Testis (tissue), 3 donors: ENCODE measurements around the gene CALML6. TPM values are rescaled to one million over a fixed set of nuclear protein-coding genes. Genes with fewer than 3 reads are reported as not detected.
"Not testable (repeated sequence)": the region's sequence is repeated elsewhere in the genome, so short reads cannot be mapped to it uniquely, and the experiment has no call there.

Source experiments
- DNase-seq: peaks from one replicate; pipeline ENCODE4 v3.0.0-alpha.2; 2019
- H3K27ac ChIP-seq, 2 donors: fragments of 200-600 bp; sonication (generic); one replicate each; pipeline ENCODE4 v1.5.1; 2019
- H3K27me3 ChIP-seq: fragments of 200-600 bp; sonication (generic); one replicate; pipeline ENCODE4 v1.5.1; 2019
- H3K36me3 ChIP-seq: fragments of 200-600 bp; sonication (generic); one replicate; pipeline ENCODE4 v1.5.1; 2017; ENCODE audit warnings: low read depth; ENCODE audit errors: missing control alignments
- H3K4me1 ChIP-seq: fragments of 200-600 bp; sonication (generic); one replicate; pipeline ENCODE4 v1.5.1; 2019
- H3K4me3 ChIP-seq, 2 donors: fragments of 200-600 bp; sonication (generic); one replicate each; pipeline ENCODE4 v1.5.1; 2017 to 2019
- H3K9me3 ChIP-seq: fragments of 200-600 bp; sonication (generic); one replicate; pipeline ENCODE4 v1.5.1; 2017
- POLR2A ChIP-seq: fragments of 450-650 bp; IDR thresholded peaks from one replicate; pipeline ENCODE4 v1.6.1; 2017; ENCODE audit warnings: antibody characterized with exemption, mild to moderate bottlenecking, moderate library complexity
- WGBS, 2 donors: methylation state at CpG; one replicate each; pipeline ENCODE4 v1.1.5; 2018; 5-methylcytosine and 5-hydroxymethylcytosine counted together
- intact Hi-C: fragments of 100-400 bp; cut with DNase I; formaldehyde crosslinking; loops from one replicate; pipeline ENCODE4 v1.15.1; 2023; ENCODE audit warnings: low total_unique reads
- polyA plus RNA-seq: library from polyadenylated mRNA; stranded (reverse); fragments of 350-450 nt; fragmentation: Illumina TruSeq; extraction: RNeasy Lipid Tissue Mini Kit (QIAGEN cat#74804); gene quantifications from one replicate; pipeline ENCODE4 v1.2.3, GENCODE V29; 2014; ENCODE audit warnings: low read depth, low replicate concordance; ENCODE audit not compliant: insufficient read depth
- total RNA-seq, 2 donors: library from RNA; depleted of rRNA; stranded (reverse); fragments of >200 nt; gene quantifications; one replicate each; pipeline ENCODE4 v1.2.3, GENCODE V29; 2016
- TF ChIP-seq, protein P1 (sequence below), 3 experiments: fragments of 450-650 bp in 2 of 3; fragments of 200-600 bp in 1 of 3; sonication (generic) in 1 of 3; IDR thresholded peaks; one replicate each; pipeline ENCODE4 v1.5.1; 2016 to 2019; ENCODE audit warnings: antibody characterized with exemption in 3 of 3, mild to moderate bottlenecking in 2 of 3, moderate library complexity in 1 of 3

The CALML6 gene
- total and polyA plus RNA-seq, 3 donors from 2014 or later, result 0.96 to 2.1 (median 1.2) TPM

DNA sequence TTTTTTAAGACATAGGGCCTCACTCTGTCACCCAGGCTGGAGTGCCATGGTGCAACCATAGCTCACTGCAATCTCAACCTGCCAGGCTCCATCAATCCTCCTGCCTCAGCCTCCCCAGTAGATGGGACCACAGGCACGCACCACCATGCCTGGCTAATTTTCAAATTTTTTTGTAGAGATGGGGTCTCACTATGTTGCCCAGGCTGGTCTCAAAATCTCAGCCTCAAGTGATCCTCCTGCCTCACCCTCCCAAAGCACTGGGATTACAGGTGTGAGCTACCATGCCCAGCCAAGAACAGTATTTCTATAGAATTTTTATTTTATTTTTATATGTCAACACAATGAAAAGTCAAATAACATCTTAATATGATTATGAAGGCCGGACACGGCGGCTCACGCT, 35.1 kb upstream of the CALML6 start:
- no peaks in the 10 kb centered on the region for H3K9me3 ChIP-seq
- H3K4me1 ChIP-seq, result peaks cover 38% of the 10 kb centered on the region
- intact Hi-C loops, result no loop called here
- whole genome bisulfite sequencing, 2 donors, result 87 to 94% methylated on average over 5 of the region's 5 CpGs
- no peak overlapping the region for H3K4me3 ChIP-seq
- TF ChIP-seq POLR2A, result no peak
- TF ChIP-seq, protein P1, sequence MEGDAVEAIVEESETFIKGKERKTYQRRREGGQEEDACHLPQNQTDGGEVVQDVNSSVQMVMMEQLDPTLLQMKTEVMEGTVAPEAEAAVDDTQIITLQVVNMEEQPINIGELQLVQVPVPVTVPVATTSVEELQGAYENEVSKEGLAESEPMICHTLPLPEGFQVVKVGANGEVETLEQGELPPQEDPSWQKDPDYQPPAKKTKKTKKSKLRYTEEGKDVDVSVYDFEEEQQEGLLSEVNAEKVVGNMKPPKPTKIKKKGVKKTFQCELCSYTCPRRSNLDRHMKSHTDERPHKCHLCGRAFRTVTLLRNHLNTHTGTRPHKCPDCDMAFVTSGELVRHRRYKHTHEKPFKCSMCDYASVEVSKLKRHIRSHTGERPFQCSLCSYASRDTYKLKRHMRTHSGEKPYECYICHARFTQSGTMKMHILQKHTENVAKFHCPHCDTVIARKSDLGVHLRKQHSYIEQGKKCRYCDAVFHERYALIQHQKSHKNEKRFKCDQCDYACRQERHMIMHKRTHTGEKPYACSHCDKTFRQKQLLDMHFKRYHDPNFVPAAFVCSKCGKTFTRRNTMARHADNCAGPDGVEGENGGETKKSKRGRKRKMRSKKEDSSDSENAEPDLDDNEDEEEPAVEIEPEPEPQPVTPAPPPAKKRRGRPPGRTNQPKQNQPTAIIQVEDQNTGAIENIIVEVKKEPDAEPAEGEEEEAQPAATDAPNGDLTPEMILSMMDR (IDR thresholded peaks at IDR 0.05), result no peak
- no peak for DNase-seq
- H3K27me3 ChIP-seq, result no peaks in the 10 kb centered on the region
- no peaks in the 10 kb centered on the region for H3K36me3 ChIP-seq
- no peak overlapping the region for H3K27ac ChIP-seq

DNA sequence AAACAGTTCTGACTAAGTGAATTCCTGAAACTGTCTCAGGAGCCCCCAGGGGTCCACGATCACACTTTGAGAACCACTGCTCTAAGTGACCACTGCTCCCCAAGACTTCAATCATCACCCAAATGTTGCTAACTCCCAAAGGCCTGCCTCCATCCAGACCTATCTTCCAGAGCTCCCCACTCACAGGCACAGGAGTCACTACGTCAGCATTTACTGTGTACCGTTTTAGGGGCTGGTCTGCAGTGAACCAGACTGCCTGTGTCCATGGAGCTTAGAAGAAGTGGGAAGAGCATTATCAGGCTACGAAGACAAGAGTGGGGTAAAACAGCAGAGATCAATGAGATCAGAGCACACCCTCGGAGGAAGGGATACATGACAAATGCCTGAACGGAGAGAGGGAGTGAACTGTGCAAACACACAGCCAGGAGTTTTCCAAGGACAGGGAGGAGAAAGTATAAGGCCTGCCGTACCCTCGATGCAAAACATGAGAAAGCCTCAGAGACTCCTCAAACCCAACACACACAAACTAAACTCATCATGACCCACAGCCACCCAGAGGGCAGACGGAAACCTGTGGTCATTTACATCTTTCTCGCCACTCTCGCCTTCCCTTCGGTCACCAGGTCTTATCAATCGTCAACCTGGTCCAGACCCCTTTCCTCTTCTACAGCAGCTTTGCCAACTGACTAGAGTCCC, 34.3 kb upstream of the CALML6 start:
- H3K27me3 ChIP-seq, result no peaks in the 10 kb centered on the region
- TF ChIP-seq POLR2A, result no peak
- TF ChIP-seq, protein P1 (IDR thresholded peaks at IDR 0.05), result no peak
- no peaks in the 10 kb centered on the region for H3K36me3 ChIP-seq
- no peaks in the 10 kb centered on the region for H3K9me3 ChIP-seq
- H3K4me1 ChIP-seq, result peaks cover 35% of the 10 kb centered on the region
- intact Hi-C loops, result no loop called here
- 40 to 54% methylated on average over 13 of the region's 13 CpGs for WGBS, 2 donors
- peak overlapping the region in 1 of 2 donors; percentile 47 for H3K27ac ChIP-seq
- no peak for DNase-seq
- H3K4me3 ChIP-seq, result no peak overlapping the region

DNA sequence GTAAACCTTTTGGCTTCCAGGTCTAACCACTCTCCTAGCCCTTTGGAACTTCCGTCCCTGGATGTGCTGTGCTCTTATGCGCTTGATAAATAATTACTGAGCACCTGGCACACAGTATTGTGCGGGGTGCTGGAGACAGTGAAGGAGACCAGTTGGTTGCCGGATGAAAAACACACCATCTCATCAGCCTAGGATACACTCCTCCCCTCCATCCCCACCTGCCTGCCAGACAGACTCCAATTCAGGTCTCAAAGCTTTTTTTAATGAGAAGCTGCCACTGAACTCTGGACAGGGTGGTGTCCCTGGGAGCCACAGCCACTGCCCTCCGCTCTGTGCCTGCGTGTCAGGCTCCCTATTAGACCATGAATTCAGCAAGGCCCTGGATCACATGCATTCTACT, 33.3 kb upstream of the CALML6 start:
- peaks cover 28% of the 10 kb centered on the region for H3K4me1 ChIP-seq
- no peaks in the 10 kb centered on the region for H3K27me3 ChIP-seq
- DNase-seq, result no peak
- H3K27ac ChIP-seq, result peak overlapping the region in 1 of 2 donors; percentile 47
- no peak for TF ChIP-seq POLR2A
- TF ChIP-seq, protein P1 (IDR thresholded peaks at IDR 0.05), result no peak
- H3K36me3 ChIP-seq, result no peaks in the 10 kb centered on the region
- no peaks in the 10 kb centered on the region for H3K9me3 ChIP-seq
- intact Hi-C loops, result no loop called here
- 62 to 71% methylated on average over 5 to 6 of the region's 6 CpGs for WGBS, 2 donors
- no peak overlapping the region for H3K4me3 ChIP-seq

- Histone ChIP-seq H3K9me3 (no peaks in the 10 kb centered on the region), H3K27me3 (no peaks in the 10 kb centered on the region), H3K36me3 (no peaks in the 10 kb centered on the region), H3K27ac (peak overlapping the region; percentile 15 to 23), H3K4me3 (no peak overlapping the region), H3K4me1 (peaks cover 39% of the 10 kb centered on the region)
- WGBS, 2 donors, result 32 to 53% methylated on average over 4 of the region's 4 CpGs
- no peak for DNase-seq
- no peak for TF ChIP-seq POLR2A
- TF ChIP-seq, protein P1 (IDR thresholded peaks at IDR 0.05), result no peak
- intact Hi-C loops, result no loop called here
Measured at GRCh38 chr1:1883092-1883873, 31.8 kb upstream of the CALML6 start.

GRCh38 chr1:1883890-1884289, 31.2 kb upstream of the CALML6 start:
- H3K36me3 ChIP-seq, H3K27me3 ChIP-seq, H3K4me3 ChIP-seq, H3K9me3 ChIP-seq, H3K27ac ChIP-seq, intact Hi-C loops, DNase-seq: not testable (repeated sequence)
- peaks cover 45% of the 10 kb centered on the region for H3K4me1 ChIP-seq
- WGBS, 2 donors, result 61 to 74% methylated on average over 11 of the region's 11 CpGs
